Omental fat pad (tissue), 4 donors: ENCODE data around the gene FAM204A. TPM values are rescaled to one million over a fixed set of nuclear protein-coding genes. Genes with fewer than 3 reads are reported as not detected.

ENCODE experiments used
- ATAC-seq: fragments of 150-250 bp; one replicate; pipeline ENCODE4 v1.9.1; 2016; ENCODE audit warnings: mild to moderate bottlenecking, moderate library complexity; ENCODE audit not compliant: low FRiP score
- DNase-seq: peaks from one replicate; pipeline ENCODE4 v3.0.0-alpha.2; 2019; ENCODE audit warnings: low spot score
- CTCF ChIP-seq, 3 donors: fragments of 450-650 bp; IDR thresholded peaks; one replicate each; pipeline ENCODE4 v1.5.1; 2016 to 2017; ENCODE audit warnings: antibody characterized with exemption in 3 of 3, mild to moderate bottlenecking in 3 of 3, moderate library complexity in 2 of 3
- total RNA-seq, 4 donors: library from RNA; depleted of rRNA; stranded (reverse); fragments of >200 nt; gene quantifications; one replicate each; pipeline ENCODE4 v1.1.0, GENCODE V29; 2016

FAM204A gene
- total RNA-seq, 4 donors from 2014 or later: 25.4 to 57.6 (median 44.0) TPM

- no peak for TF ChIP-seq CTCF (IDR thresholded peaks at IDR 0.05)
- ATAC-seq (no peak), DNase-seq (no peak)
Observed at GRCh38 chr10:118349235-118349634, 7.1 kb upstream of the FAM204A start.

GRCh38 chr10:118343549-118343948, 1.4 kb upstream of the FAM204A start:
- no peak for TF ChIP-seq CTCF (IDR thresholded peaks at IDR 0.05)
- ATAC-seq (no peak), DNase-seq (no peak)

GRCh38 chr10:118343115-118343514, 991 bp upstream of the FAM204A start:
- DNase-seq: no peak
- ATAC-seq: no peak
- TF ChIP-seq CTCF (IDR thresholded peaks at IDR 0.05): no peak

GRCh38 chr10:118342638-118343020, 505 bp upstream of the FAM204A start:
- no peak for DNase-seq
- ATAC-seq: no peak
- no peak for TF ChIP-seq CTCF (IDR thresholded peaks at IDR 0.05)

- ATAC-seq (no peak), DNase-seq (no peak)
- no peak for TF ChIP-seq CTCF (IDR thresholded peaks at IDR 0.05)
Observed at GRCh38 chr10:118340486-118340885, 1.6 kb downstream of the FAM204A start.

- DNase-seq: no peak
- ATAC-seq: no peak
- TF ChIP-seq CTCF (IDR thresholded peaks at IDR 0.05): no peak
Observed at GRCh38 chr10:118339111-118339510, 3.0 kb downstream of the FAM204A start.

GRCh38 chr10:118337356-118337755, 4.8 kb downstream of the FAM204A start:
- DNase-seq (no peak), ATAC-seq (no peak)
- no peak for TF ChIP-seq CTCF (IDR thresholded peaks at IDR 0.05)
